Uterus (tissue), 4 donors: ENCODE measurements around the gene CRADD. TPM values are rescaled to one million over a fixed set of nuclear protein-coding genes. Genes with fewer than 3 reads are reported as not detected.
A peak's percentile ranks its signal among the peaks of the same experiment; 100 is the strongest.

Experiments used
- DNase-seq, 2 donors: peaks; one replicate each; pipeline ENCODE4 v3.0.0-alpha.2; 2019 to 2020
- H3K27ac ChIP-seq, 2 donors: fragments of 200-600 bp; sonication (generic); 1 replicate in 1 of 2; 2 replicates in 1 of 2; pipeline ENCODE4 v1.5.1; 2016 to 2018
- H3K27me3 ChIP-seq, 2 donors: fragments of 200-600 bp; sonication (generic); one replicate each; pipeline ENCODE4 v1.5.1; 2018 to 2019; ENCODE audit warnings: control low read depth in 1 of 2
- H3K36me3 ChIP-seq, 2 donors: fragments of 200-600 bp; sonication (generic); one replicate each; pipeline ENCODE4 v1.5.1; 2019; ENCODE audit warnings: control low read depth in 1 of 2
- H3K4me1 ChIP-seq, 2 donors: fragments of 200-600 bp; sonication (generic); one replicate each; pipeline ENCODE4 v1.5.1; 2018 to 2019; ENCODE audit warnings: control low read depth in 1 of 2
- H3K4me3 ChIP-seq, 2 donors: fragments of 200-600 bp; sonication (generic); 1 replicate in 1 of 2; 2 replicates in 1 of 2; pipeline ENCODE4 v1.5.1; 2018 to 2019; ENCODE audit warnings: mild to moderate bottlenecking in 1 of 2
- H3K9me3 ChIP-seq, 2 donors: fragments of 200-600 bp; sonication (generic); one replicate each; pipeline ENCODE4 v1.5.1; 2019; ENCODE audit warnings: control low read depth in 1 of 2
- CTCF ChIP-seq, 4 experiments: fragments of 200-600 bp in 2 of 4; fragments of 450-650 bp in 2 of 4; sonication (generic) in 2 of 4; IDR thresholded peaks; one replicate each; pipeline ENCODE4 v1.5.1; 2016 to 2019; ENCODE audit warnings: antibody characterized with exemption in 4 of 4, mild to moderate bottlenecking in 2 of 4, moderate library complexity in 1 of 4
- POLR2A ChIP-seq, 2 donors: fragments of 450-650 bp; IDR thresholded peaks; one replicate each; pipeline ENCODE4 v1.6.1; 2016; ENCODE audit warnings: antibody characterized with exemption in 2 of 2, mild to moderate bottlenecking in 1 of 2, moderate library complexity in 1 of 2
- intact Hi-C: fragments of 100-400 bp; cut with DNase I; formaldehyde crosslinking; loops from one replicate; pipeline ENCODE4 v1.15.1; 2023; ENCODE audit warnings: low total_unique reads
- total RNA-seq, 4 donors: library from RNA; depleted of rRNA in 3 of 4; stranded (reverse); fragments of >200 nt in 3 of 4; gene quantifications; one replicate each; pipeline versions ENCODE4 v1.1.0 to v1.2.4, GENCODE V29; 2014 to 2023
- donor health status: DM: yes; HTN: yes; CAD: no.

Gene CRADD
- total RNA-seq, 4 donors from 2014 or later = 26.4 to 105 (median 49.2) TPM

DNA sequence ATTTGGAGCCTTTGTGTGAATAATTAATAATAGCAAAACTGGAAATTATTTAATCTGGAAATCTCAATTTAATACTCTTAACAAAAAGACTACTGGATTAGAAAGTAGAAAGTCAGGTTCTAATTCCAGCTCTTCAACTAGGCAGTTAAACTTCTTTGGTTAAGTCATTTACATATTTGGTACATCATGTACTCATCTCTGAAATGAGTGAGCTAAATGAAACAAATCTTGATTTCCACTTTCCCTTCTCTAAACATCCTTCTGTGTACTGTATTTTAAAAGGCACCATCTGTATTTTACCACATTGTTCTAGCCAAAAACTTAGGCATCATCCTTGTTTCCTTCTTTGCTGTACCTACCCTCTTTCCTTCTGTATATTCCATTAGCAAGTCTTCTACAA, 26.9 kb downstream of the CRADD start:
- Histone ChIP-seq H3K4me3 (no peak overlapping the region), H3K27ac (peak overlapping the region; percentile 10 to 66), H3K36me3 (no peaks in the 10 kb centered on the region), H3K27me3 (no peaks in the 10 kb centered on the region), H3K4me1 (peaks cover 0 to 16% of the 10 kb centered on the region in 2 donors), H3K9me3 (no peaks in the 10 kb centered on the region)
- no peak for DNase-seq
- intact Hi-C loops = no loop called here
- TF ChIP-seq POLR2A (IDR thresholded peaks at IDR 0.05) (no peak), CTCF (IDR thresholded peaks at IDR 0.05) (no peak)

DNA sequence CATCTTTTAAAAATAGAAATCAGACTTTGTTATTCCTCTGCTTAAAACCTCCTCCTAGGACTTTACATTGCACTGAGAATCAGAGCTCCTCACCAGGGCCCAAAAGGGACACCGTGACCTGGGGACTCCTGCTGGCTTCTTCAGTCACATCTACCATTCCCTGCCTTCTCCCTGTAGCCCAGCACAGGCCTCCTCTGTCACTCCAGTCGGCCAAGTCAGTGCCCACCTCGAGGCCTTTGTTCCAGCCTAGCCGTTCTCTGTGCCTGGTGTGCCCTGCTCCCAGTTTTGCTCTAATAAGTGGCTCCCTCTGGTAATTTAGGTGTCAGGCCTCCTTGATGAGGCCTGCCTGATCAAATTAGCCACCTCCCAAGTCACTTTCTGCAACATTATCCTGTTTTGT, 27.4 kb downstream of the CRADD start:
- peaks cover 0 to 15% of the 10 kb centered on the region in 2 donors for H3K4me1 ChIP-seq

DNA sequence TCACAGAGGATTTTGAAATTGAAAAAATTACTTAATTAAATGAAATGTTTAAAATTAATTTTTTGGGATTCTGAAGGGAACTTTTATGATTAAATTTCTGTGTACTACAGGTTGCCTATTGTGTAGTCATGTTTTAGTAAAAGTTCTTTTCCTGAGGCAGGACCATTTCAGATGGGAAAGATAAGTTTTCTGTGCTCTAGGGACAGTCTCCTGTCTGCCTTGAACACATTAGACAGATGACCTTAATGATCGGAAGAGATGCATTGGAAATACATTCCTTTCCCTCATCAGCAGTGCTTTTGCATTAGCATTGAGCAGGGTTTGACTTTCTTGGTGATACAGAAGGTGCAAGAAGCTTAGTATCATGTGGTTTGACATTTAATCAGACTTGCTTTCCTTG, 28.1 kb downstream of the CRADD start:
- Histone ChIP-seq H3K4me1 (peaks cover 0 to 13% of the 10 kb centered on the region in 2 donors), H3K4me3 (no peak overlapping the region), H3K36me3 (no peaks in the 10 kb centered on the region), H3K27me3 (no peaks in the 10 kb centered on the region), H3K27ac (peak overlapping the region in 1 of 2 donors; percentile 66), H3K9me3 (peaks cover 0 to 5% of the 10 kb centered on the region in 2 donors)
- TF ChIP-seq POLR2A (IDR thresholded peaks at IDR 0.05) = no peak
- TF ChIP-seq CTCF (IDR thresholded peaks at IDR 0.05) = no peak
- intact Hi-C loops = no loop called here
- no peak for DNase-seq

More for the DNA sequence above, 27.4 kb downstream of the CRADD start:
- H3K9me3 ChIP-seq = no peaks in the 10 kb centered on the region
- H3K27ac ChIP-seq = peak overlapping the region; percentile 10 to 66
- H3K27me3 ChIP-seq = no peaks in the 10 kb centered on the region
- H3K36me3 ChIP-seq = no peaks in the 10 kb centered on the region
- TF ChIP-seq POLR2A (IDR thresholded peaks at IDR 0.05) = no peak
- TF ChIP-seq CTCF (IDR thresholded peaks at IDR 0.05) = no peak
- intact Hi-C loops = no loop called here
- H3K4me3 ChIP-seq = no peak overlapping the region
- no peak for DNase-seq

- no peaks in the 10 kb centered on the region for H3K27me3 ChIP-seq
- H3K9me3 ChIP-seq = peaks cover 0 to 5% of the 10 kb centered on the region in 2 donors
- TF ChIP-seq CTCF (IDR thresholded peaks at IDR 0.05) (no peak), POLR2A (IDR thresholded peaks at IDR 0.05) (no peak)
- H3K4me3 ChIP-seq = no peak overlapping the region
- peaks cover 0 to 13% of the 10 kb centered on the region in 2 donors for H3K4me1 ChIP-seq
- H3K36me3 ChIP-seq = no peaks in the 10 kb centered on the region
- intact Hi-C loops = no loop called here
- H3K27ac ChIP-seq = peak overlapping the region; percentile 58 to 66
- no peak for DNase-seq
Measured at GRCh38 chr12:93706387-93706786, 29.2 kb downstream of the CRADD start.

GRCh38 chr12:93706824-93707223, 29.6 kb downstream of the CRADD start:
- TF ChIP-seq CTCF (IDR thresholded peaks at IDR 0.05) = no peak
- TF ChIP-seq POLR2A (IDR thresholded peaks at IDR 0.05) = no peak
- Histone ChIP-seq H3K4me1 (peaks cover 1 to 13% of the 10 kb centered on the region in 2 donors), H3K27me3 (no peaks in the 10 kb centered on the region), H3K9me3 (peaks cover 0 to 5% of the 10 kb centered on the region in 2 donors), H3K4me3 (no peak overlapping the region), H3K36me3 (no peaks in the 10 kb centered on the region), H3K27ac (peak overlapping the region; percentile 58 to 66)
- DNase-seq = no peak
- intact Hi-C loops = no loop called here
